K562 (cell line): ENCODE measurements around the gene TCF23. TPM values are rescaled to one million over a fixed set of nuclear protein-coding genes. Genes with fewer than 3 reads are reported as not detected.

ENCODE experiments used
- ATAC-seq: fragments of 200-7000 bp; cut with Tn5 transposase; 3 replicates; pipeline ENCODE4 v1.9.1; 2020; ENCODE audit warnings: moderate library complexity
- BruUV-seq: library from RNA; stranded (reverse); fragments of 400-500 nt; replicated peaks from 2 replicates; lab custom pipeline; 2021; lab: Mats Ljungman, UMichigan
- CTCF ChIA-PET: fragments of 300-600 bp; formaldehyde crosslinking; extraction: SDS; loops from one replicate; lab custom pipeline; 2021; ENCODE audit warnings: low intra/inter-chr PET ratio; lab: Yijun Ruan, JAX
- POLR2A ChIA-PET: fragments of 300-600, 350-650 bp; sonication (Branson Sonifier 250); formaldehyde crosslinking; extraction: SDS; loops from one replicate; lab custom pipeline; 2021; ENCODE audit warnings: antibody characterized with exemption, inconsistent platforms; lab: Yijun Ruan, JAX
- DNase-seq, 4 experiments: peaks; one replicate each; pipeline versions ENCODE4 v3.0.0 to v3.0.0-alpha.2; 2011 to 2018; ENCODE audit warnings: low spot score in 3 of 4, mixed read lengths in 3 of 4; ENCODE audit errors: extremely low read depth in 1 of 4
- FAIRE-seq: peaks from 2 replicates; lab custom pipeline; 2011; peaks lifted over from hg19 to GRCh38; lab: Jason Lieb, UNC
- H2AFZ ChIP-seq: 2 replicates; pipeline ENCODE4 v1.6.0; 2011; ENCODE audit warnings: low read depth, low read length, control low read depth, inconsistent platforms
- H3K27ac ChIP-seq: fragments of 200-600 bp; 3 replicates; pipeline ENCODE4 v1.8.0; 2011; ENCODE audit warnings: low read depth, mild to moderate bottlenecking, control low read depth, inconsistent platforms, low read length, moderate library complexity, mixed read lengths; ENCODE audit errors: extremely low read depth
- H3K27me3 ChIP-seq, 2 experiments: fragments of 300-600 bp in 1 of 2; 2 replicates in 1 of 2; 3 replicates in 1 of 2; pipeline versions ENCODE4 v1.6.0 to v1.8.0; 2011; ENCODE audit warnings: inconsistent platforms in 2 of 2, low read length in 2 of 2, mild to moderate bottlenecking in 1 of 2, mixed read lengths in 1 of 2, moderate library complexity in 1 of 2; ENCODE audit not compliant: control insufficient read depth in 2 of 2, insufficient read depth in 2 of 2
- H3K36me3 ChIP-seq: fragments of 300-600 bp; 3 replicates; pipeline ENCODE4 v1.8.0; 2011; ENCODE audit warnings: mild to moderate bottlenecking, low read length, inconsistent platforms; ENCODE audit not compliant: control insufficient read depth, insufficient read depth
- H3K4me1 ChIP-seq, 2 experiments: fragments of 200-600 bp in 1 of 2; replicated peaks in 1 of 2; 2 replicates in 1 of 2; 3 replicates in 1 of 2; pipeline versions ENCODE4 v1.5.1 to v1.8.0; 2011; ENCODE audit warnings: inconsistent platforms in 2 of 2, low read length in 2 of 2, mild to moderate bottlenecking in 1 of 2, mixed read lengths in 1 of 2, moderate library complexity in 1 of 2; ENCODE audit not compliant: control insufficient read depth in 2 of 2, insufficient read depth in 2 of 2
- H3K4me2 ChIP-seq: 2 replicates; pipeline ENCODE4 v1.6.1; 2011; ENCODE audit warnings: low read length, control low read depth, inconsistent platforms, mixed read lengths; ENCODE audit not compliant: insufficient read depth
- H3K4me3 ChIP-seq: fragments of 200-600 bp; sonication (generic), shearing (Covaris generic); 2 replicates; pipeline ENCODE4 v1.5.1; 2016; ENCODE audit warnings: control low read depth, inconsistent platforms
- H3K79me2 ChIP-seq: fragments of 200-600 bp; 3 replicates; pipeline ENCODE4 v1.8.0; 2011; ENCODE audit warnings: low read length, inconsistent platforms; ENCODE audit not compliant: control insufficient read depth, insufficient read depth
- H3K9ac ChIP-seq, 2 experiments: 2 replicates each; pipeline versions ENCODE4 v1.6.0 to v1.6.1; 2011; ENCODE audit warnings: low read depth in 2 of 2, low read length in 2 of 2, control low read depth in 1 of 2, inconsistent platforms in 1 of 2, mild to moderate bottlenecking in 1 of 2, mixed read lengths in 1 of 2; ENCODE audit not compliant: insufficient read depth in 1 of 2
- H3K9me1 ChIP-seq: one replicate; pipeline ENCODE4 v1.6.0; 2011; ENCODE audit warnings: inconsistent platforms, mild to moderate bottlenecking, low read length, moderate library complexity; ENCODE audit not compliant: control insufficient read depth, insufficient read depth
- H3K9me3 ChIP-seq: replicated peaks from 2 replicates; pipeline ENCODE4 v1.5.1; 2011; ENCODE audit warnings: low read depth, low read length, inconsistent platforms; ENCODE audit not compliant: control insufficient read depth, insufficient read depth
- H4K20me1 ChIP-seq: replicated peaks from 2 replicates; pipeline ENCODE4 v1.6.1; 2011; ENCODE audit warnings: low read length, inconsistent platforms, mixed read lengths; ENCODE audit not compliant: control insufficient read depth, insufficient read depth
- CREB3 ChIP-seq: fragments of 450-650 bp; conservative IDR thresholded peaks from 2 replicates; pipeline ENCODE4 v1.6.1; 2016; ENCODE audit warnings: missing genetic modification characterization, low read depth, mild to moderate bottlenecking, missing compliant biosample characterization, moderate library complexity
- SOX6 ChIP-seq: fragments of 450-650 bp; IDR thresholded peaks from 2 replicates; pipeline ENCODE4 v1.6.1; 2014; ENCODE audit warnings: mild to moderate bottlenecking
- ZKSCAN1 ChIP-seq: fragments of 150-350 bp; IDR thresholded peaks from 2 replicates; pipeline ENCODE4 v1.6.1; 2016; ENCODE audit warnings: low read depth, low read length
- WGBS: fragments of 100-300 bp; shearing (Covaris generic); methylation state at CpG from one replicate; pipeline ENCODE4 v1.1.6; 2016; ENCODE audit warnings: low coverage, mixed read lengths; ENCODE audit not compliant: insufficient coverage; ENCODE audit errors: missing lambda C conversion rate; 5-methylcytosine and 5-hydroxymethylcytosine counted together
- in situ Hi-C: fragments of 300-500 bp; cut with MboI; formaldehyde crosslinking; loops from 4 replicates; pipeline ENCODE4 v1.15.0; 2018; ENCODE audit warnings: inconsistent platforms, mixed read lengths
- intact Hi-C: fragments of 100-400 bp; cut with micrococcal nuclease; formaldehyde crosslinking; loops from 2 replicates; pipeline ENCODE4 v1.14.2; 2022
- polyA plus RNA-seq, 8 experiments: library from polyadenylated mRNA; depleted of rRNA in 4 of 8; stranded (reverse) in 5 of 8; unstranded in 3 of 8; fragments of >200 nt; fragmentation: Nextera tagmentation in 2 of 8; fragmentation: Illumina TruSeq in 1 of 8; extraction: Ambion mirVana in 2 of 8; extraction: Trizol in 1 of 8; gene quantifications; 2 replicates each; pipeline versions ENCODE4 v1.2.1 to v1.2.3, GENCODE V29; 2011 to 2014; ENCODE audit warnings: inconsistent platforms in 1 of 8, missing spikeins in 1 of 8
- total RNA-seq, 7 experiments: library from RNA; depleted of rRNA in 6 of 7; stranded (reverse); fragments of >200 nt in 6 of 7; fragmentation: Illumina TruSeq in 2 of 7; extraction: Trizol in 2 of 7; gene quantifications; 2 replicates each; pipeline versions ENCODE4 v1.2.1 to v1.2.3, GENCODE V29; 2011 to 2021; ENCODE audit warnings: low replicate concordance in 1 of 7
- TF ChIP-seq, protein P1 (sequence below): fragments of 450-650 bp; IDR thresholded peaks from 2 replicates; pipeline ENCODE4 v1.6.1; 2016; ENCODE audit warnings: mild to moderate bottlenecking
- TF ChIP-seq, protein P2 (sequence below): fragments of 250-450 bp; sonication (Bioruptor Pico); IDR thresholded peaks from 2 replicates; pipeline ENCODE4 v1.5.0; 2021
- TF ChIP-seq, protein P3 (sequence below): fragments of 450-650 bp; IDR thresholded peaks from 2 replicates; pipeline ENCODE4 v1.6.1; 2016; ENCODE audit warnings: mild to moderate bottlenecking, moderate library complexity

Gene TCF23
- total and polyA plus RNA-seq, 9 of the 15 experiments (the other 6 are each of a cell fraction or from before 2014, with no cell fraction given): 0.07 TPM; not detected in 8

DNA sequence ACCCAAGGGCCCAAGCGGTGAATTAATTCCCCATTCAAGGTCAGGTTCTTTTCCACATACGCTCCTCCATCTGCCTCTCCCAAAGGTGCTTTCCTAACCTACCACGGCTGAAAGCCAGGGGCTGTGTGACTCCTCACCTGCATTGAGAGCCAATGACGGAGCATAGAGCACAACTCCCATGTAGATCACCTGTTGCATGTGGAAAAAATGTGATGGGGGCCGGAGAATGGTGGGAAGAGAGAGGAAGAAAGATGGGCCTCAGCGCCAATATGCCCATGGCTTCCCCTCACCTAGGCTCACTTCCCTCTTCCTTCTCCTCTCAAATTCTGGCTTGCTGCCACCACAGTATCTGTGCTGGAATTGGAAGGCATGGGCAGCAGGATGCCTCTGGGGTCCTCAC is 57.5 kb downstream of the TCF23 start:
- H3K9me1 ChIP-seq: no peaks in the 10 kb centered on the region
- no peak overlapping the region for H2AFZ ChIP-seq
- H3K4me3 ChIP-seq: no peak overlapping the region
- no peaks in the 10 kb centered on the region for H4K20me1 ChIP-seq
- peaks cover 22% of the 10 kb centered on the region for H3K79me2 ChIP-seq
- ATAC-seq (no peak), FAIRE-seq (no peak), DNase-seq (no peak)
- no peak overlapping the region for H3K9ac ChIP-seq
- H3K4me2 ChIP-seq: no peak overlapping the region
- peaks cover 10 to 24% of the 10 kb centered on the region in 2 experiments; a peak in 4 of 5 replicates for H3K4me1 ChIP-seq
- BruUV-seq: no TSS peak
- in situ Hi-C loops: no loop called here
- H3K27me3 ChIP-seq: no peaks in the 10 kb centered on the region
- H3K27ac ChIP-seq: no peak overlapping the region
- CTCF ChIA-PET: no interaction called here
- POLR2A ChIA-PET: interaction anchor here (0.7 kb wide), 1 partner anchor 143 kb away, joined by 4 read pairs; no protein-coding TSS in a partner anchor
- H3K9me3 ChIP-seq: no peaks in the 10 kb centered on the region
- intact Hi-C loops: no loop called here
- H3K36me3 ChIP-seq: peaks cover 89% of the 10 kb centered on the region
- 94% methylated on average over 6 of the region's 6 CpGs for WGBS
- TF ChIP-seq, protein P1, sequence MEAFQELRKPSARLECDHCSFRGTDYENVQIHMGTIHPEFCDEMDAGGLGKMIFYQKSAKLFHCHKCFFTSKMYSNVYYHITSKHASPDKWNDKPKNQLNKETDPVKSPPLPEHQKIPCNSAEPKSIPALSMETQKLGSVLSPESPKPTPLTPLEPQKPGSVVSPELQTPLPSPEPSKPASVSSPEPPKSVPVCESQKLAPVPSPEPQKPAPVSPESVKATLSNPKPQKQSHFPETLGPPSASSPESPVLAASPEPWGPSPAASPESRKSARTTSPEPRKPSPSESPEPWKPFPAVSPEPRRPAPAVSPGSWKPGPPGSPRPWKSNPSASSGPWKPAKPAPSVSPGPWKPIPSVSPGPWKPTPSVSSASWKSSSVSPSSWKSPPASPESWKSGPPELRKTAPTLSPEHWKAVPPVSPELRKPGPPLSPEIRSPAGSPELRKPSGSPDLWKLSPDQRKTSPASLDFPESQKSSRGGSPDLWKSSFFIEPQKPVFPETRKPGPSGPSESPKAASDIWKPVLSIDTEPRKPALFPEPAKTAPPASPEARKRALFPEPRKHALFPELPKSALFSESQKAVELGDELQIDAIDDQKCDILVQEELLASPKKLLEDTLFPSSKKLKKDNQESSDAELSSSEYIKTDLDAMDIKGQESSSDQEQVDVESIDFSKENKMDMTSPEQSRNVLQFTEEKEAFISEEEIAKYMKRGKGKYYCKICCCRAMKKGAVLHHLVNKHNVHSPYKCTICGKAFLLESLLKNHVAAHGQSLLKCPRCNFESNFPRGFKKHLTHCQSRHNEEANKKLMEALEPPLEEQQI: no peak
- TF ChIP-seq ZKSCAN1 (no peak), SOX6 (no peak), CREB3 (tag) (no peak)
- TF ChIP-seq, protein P2, sequence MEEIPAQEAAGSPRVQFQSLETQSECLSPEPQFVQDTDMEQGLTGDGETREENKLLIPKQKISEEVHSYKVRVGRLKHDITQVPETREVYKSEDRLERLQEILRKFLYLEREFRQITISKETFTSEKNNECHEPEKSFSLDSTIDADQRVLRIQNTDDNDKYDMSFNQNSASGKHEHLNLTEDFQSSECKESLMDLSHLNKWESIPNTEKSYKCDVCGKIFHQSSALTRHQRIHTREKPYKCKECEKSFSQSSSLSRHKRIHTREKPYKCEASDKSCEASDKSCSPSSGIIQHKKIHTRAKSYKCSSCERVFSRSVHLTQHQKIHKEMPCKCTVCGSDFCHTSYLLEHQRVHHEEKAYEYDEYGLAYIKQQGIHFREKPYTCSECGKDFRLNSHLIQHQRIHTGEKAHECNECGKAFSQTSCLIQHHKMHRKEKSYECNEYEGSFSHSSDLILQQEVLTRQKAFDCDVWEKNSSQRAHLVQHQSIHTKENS (CRISPR knock-in tag): no peak
- TF ChIP-seq, protein P3, sequence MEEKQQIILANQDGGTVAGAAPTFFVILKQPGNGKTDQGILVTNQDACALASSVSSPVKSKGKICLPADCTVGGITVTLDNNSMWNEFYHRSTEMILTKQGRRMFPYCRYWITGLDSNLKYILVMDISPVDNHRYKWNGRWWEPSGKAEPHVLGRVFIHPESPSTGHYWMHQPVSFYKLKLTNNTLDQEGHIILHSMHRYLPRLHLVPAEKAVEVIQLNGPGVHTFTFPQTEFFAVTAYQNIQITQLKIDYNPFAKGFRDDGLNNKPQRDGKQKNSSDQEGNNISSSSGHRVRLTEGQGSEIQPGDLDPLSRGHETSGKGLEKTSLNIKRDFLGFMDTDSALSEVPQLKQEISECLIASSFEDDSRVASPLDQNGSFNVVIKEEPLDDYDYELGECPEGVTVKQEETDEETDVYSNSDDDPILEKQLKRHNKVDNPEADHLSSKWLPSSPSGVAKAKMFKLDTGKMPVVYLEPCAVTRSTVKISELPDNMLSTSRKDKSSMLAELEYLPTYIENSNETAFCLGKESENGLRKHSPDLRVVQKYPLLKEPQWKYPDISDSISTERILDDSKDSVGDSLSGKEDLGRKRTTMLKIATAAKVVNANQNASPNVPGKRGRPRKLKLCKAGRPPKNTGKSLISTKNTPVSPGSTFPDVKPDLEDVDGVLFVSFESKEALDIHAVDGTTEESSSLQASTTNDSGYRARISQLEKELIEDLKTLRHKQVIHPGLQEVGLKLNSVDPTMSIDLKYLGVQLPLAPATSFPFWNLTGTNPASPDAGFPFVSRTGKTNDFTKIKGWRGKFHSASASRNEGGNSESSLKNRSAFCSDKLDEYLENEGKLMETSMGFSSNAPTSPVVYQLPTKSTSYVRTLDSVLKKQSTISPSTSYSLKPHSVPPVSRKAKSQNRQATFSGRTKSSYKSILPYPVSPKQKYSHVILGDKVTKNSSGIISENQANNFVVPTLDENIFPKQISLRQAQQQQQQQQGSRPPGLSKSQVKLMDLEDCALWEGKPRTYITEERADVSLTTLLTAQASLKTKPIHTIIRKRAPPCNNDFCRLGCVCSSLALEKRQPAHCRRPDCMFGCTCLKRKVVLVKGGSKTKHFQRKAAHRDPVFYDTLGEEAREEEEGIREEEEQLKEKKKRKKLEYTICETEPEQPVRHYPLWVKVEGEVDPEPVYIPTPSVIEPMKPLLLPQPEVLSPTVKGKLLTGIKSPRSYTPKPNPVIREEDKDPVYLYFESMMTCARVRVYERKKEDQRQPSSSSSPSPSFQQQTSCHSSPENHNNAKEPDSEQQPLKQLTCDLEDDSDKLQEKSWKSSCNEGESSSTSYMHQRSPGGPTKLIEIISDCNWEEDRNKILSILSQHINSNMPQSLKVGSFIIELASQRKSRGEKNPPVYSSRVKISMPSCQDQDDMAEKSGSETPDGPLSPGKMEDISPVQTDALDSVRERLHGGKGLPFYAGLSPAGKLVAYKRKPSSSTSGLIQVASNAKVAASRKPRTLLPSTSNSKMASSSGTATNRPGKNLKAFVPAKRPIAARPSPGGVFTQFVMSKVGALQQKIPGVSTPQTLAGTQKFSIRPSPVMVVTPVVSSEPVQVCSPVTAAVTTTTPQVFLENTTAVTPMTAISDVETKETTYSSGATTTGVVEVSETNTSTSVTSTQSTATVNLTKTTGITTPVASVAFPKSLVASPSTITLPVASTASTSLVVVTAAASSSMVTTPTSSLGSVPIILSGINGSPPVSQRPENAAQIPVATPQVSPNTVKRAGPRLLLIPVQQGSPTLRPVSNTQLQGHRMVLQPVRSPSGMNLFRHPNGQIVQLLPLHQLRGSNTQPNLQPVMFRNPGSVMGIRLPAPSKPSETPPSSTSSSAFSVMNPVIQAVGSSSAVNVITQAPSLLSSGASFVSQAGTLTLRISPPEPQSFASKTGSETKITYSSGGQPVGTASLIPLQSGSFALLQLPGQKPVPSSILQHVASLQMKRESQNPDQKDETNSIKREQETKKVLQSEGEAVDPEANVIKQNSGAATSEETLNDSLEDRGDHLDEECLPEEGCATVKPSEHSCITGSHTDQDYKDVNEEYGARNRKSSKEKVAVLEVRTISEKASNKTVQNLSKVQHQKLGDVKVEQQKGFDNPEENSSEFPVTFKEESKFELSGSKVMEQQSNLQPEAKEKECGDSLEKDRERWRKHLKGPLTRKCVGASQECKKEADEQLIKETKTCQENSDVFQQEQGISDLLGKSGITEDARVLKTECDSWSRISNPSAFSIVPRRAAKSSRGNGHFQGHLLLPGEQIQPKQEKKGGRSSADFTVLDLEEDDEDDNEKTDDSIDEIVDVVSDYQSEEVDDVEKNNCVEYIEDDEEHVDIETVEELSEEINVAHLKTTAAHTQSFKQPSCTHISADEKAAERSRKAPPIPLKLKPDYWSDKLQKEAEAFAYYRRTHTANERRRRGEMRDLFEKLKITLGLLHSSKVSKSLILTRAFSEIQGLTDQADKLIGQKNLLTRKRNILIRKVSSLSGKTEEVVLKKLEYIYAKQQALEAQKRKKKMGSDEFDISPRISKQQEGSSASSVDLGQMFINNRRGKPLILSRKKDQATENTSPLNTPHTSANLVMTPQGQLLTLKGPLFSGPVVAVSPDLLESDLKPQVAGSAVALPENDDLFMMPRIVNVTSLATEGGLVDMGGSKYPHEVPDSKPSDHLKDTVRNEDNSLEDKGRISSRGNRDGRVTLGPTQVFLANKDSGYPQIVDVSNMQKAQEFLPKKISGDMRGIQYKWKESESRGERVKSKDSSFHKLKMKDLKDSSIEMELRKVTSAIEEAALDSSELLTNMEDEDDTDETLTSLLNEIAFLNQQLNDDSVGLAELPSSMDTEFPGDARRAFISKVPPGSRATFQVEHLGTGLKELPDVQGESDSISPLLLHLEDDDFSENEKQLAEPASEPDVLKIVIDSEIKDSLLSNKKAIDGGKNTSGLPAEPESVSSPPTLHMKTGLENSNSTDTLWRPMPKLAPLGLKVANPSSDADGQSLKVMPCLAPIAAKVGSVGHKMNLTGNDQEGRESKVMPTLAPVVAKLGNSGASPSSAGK: no peak
